K562 (cell line): ENCODE results near the gene PPM1H. TPM values are rescaled to one million over a fixed set of nuclear protein-coding genes. Genes with fewer than 3 reads are reported as not detected.

Source experiments
- ATAC-seq: fragments of 200-7000 bp; cut with Tn5 transposase; 3 replicates; pipeline ENCODE4 v1.9.1; 2020; ENCODE audit warnings: moderate library complexity
- BruUV-seq: library from RNA; stranded (reverse); fragments of 400-500 nt; replicated peaks from 2 replicates; lab custom pipeline; 2021; lab: Mats Ljungman, UMichigan
- CTCF ChIA-PET: fragments of 300-600 bp; formaldehyde crosslinking; extraction: SDS; loops from one replicate; lab custom pipeline; 2021; ENCODE audit warnings: low intra/inter-chr PET ratio; lab: Yijun Ruan, JAX
- POLR2A ChIA-PET: fragments of 300-600, 350-650 bp; sonication (Branson Sonifier 250); formaldehyde crosslinking; extraction: SDS; loops from one replicate; lab custom pipeline; 2021; ENCODE audit warnings: antibody characterized with exemption, inconsistent platforms; lab: Yijun Ruan, JAX
- DNase-seq, 4 experiments: peaks; one replicate each; pipeline versions ENCODE4 v3.0.0 to v3.0.0-alpha.2; 2011 to 2018; ENCODE audit warnings: low spot score in 3 of 4, mixed read lengths in 3 of 4; ENCODE audit errors: extremely low read depth in 1 of 4
- FAIRE-seq: peaks from 2 replicates; lab custom pipeline; 2011; peaks lifted over from hg19 to GRCh38; lab: Jason Lieb, UNC
- H2AFZ ChIP-seq: 2 replicates; pipeline ENCODE4 v1.6.0; 2011; ENCODE audit warnings: low read depth, low read length, control low read depth, inconsistent platforms
- H3K27ac ChIP-seq: fragments of 200-600 bp; 3 replicates; pipeline ENCODE4 v1.8.0; 2011; ENCODE audit warnings: low read depth, mild to moderate bottlenecking, control low read depth, inconsistent platforms, low read length, moderate library complexity, mixed read lengths; ENCODE audit errors: extremely low read depth
- H3K27me3 ChIP-seq, 2 experiments: fragments of 300-600 bp in 1 of 2; 2 replicates in 1 of 2; 3 replicates in 1 of 2; pipeline versions ENCODE4 v1.6.0 to v1.8.0; 2011; ENCODE audit warnings: inconsistent platforms in 2 of 2, low read length in 2 of 2, mild to moderate bottlenecking in 1 of 2, mixed read lengths in 1 of 2, moderate library complexity in 1 of 2; ENCODE audit not compliant: control insufficient read depth in 2 of 2, insufficient read depth in 2 of 2
- H3K36me3 ChIP-seq: fragments of 300-600 bp; 3 replicates; pipeline ENCODE4 v1.8.0; 2011; ENCODE audit warnings: mild to moderate bottlenecking, low read length, inconsistent platforms; ENCODE audit not compliant: control insufficient read depth, insufficient read depth
- H3K4me1 ChIP-seq, 2 experiments: fragments of 200-600 bp in 1 of 2; replicated peaks in 1 of 2; 2 replicates in 1 of 2; 3 replicates in 1 of 2; pipeline versions ENCODE4 v1.5.1 to v1.8.0; 2011; ENCODE audit warnings: inconsistent platforms in 2 of 2, low read length in 2 of 2, mild to moderate bottlenecking in 1 of 2, mixed read lengths in 1 of 2, moderate library complexity in 1 of 2; ENCODE audit not compliant: control insufficient read depth in 2 of 2, insufficient read depth in 2 of 2
- H3K4me2 ChIP-seq: 2 replicates; pipeline ENCODE4 v1.6.1; 2011; ENCODE audit warnings: low read length, control low read depth, inconsistent platforms, mixed read lengths; ENCODE audit not compliant: insufficient read depth
- H3K4me3 ChIP-seq: fragments of 200-600 bp; sonication (generic), shearing (Covaris generic); 2 replicates; pipeline ENCODE4 v1.5.1; 2016; ENCODE audit warnings: control low read depth, inconsistent platforms
- H3K79me2 ChIP-seq: fragments of 200-600 bp; 3 replicates; pipeline ENCODE4 v1.8.0; 2011; ENCODE audit warnings: low read length, inconsistent platforms; ENCODE audit not compliant: control insufficient read depth, insufficient read depth
- H3K9ac ChIP-seq, 2 experiments: 2 replicates each; pipeline versions ENCODE4 v1.6.0 to v1.6.1; 2011; ENCODE audit warnings: low read depth in 2 of 2, low read length in 2 of 2, control low read depth in 1 of 2, inconsistent platforms in 1 of 2, mild to moderate bottlenecking in 1 of 2, mixed read lengths in 1 of 2; ENCODE audit not compliant: insufficient read depth in 1 of 2
- H3K9me1 ChIP-seq: one replicate; pipeline ENCODE4 v1.6.0; 2011; ENCODE audit warnings: inconsistent platforms, mild to moderate bottlenecking, low read length, moderate library complexity; ENCODE audit not compliant: control insufficient read depth, insufficient read depth
- H3K9me3 ChIP-seq: replicated peaks from 2 replicates; pipeline ENCODE4 v1.5.1; 2011; ENCODE audit warnings: low read depth, low read length, inconsistent platforms; ENCODE audit not compliant: control insufficient read depth, insufficient read depth
- H4K20me1 ChIP-seq: replicated peaks from 2 replicates; pipeline ENCODE4 v1.6.1; 2011; ENCODE audit warnings: low read length, inconsistent platforms, mixed read lengths; ENCODE audit not compliant: control insufficient read depth, insufficient read depth
- CHAMP1 ChIP-seq: fragments of 450-650 bp; IDR thresholded peaks from 2 replicates; pipeline ENCODE4 v1.6.1; 2016; ENCODE audit warnings: mild to moderate bottlenecking
- CHCHD3 ChIP-seq: fragments of 250-450 bp; sonication (Bioruptor Pico); IDR thresholded peaks from 2 replicates; pipeline ENCODE4 v2.1.2; 2022; ENCODE audit warnings: mild to moderate bottlenecking
- EZH2 ChIP-seq: IDR thresholded peaks from 2 replicates; pipeline ENCODE4 v1.6.1; 2012; ENCODE audit warnings: low read depth, mild to moderate bottlenecking, inconsistent platforms, low read length, borderline replicate concordance
- HMBOX1 ChIP-seq: sonication (generic); IDR thresholded peaks from 2 replicates; pipeline ENCODE4 v1.6.1; 2016
- IRF9 ChIP-seq: fragments of 450-650 bp; IDR thresholded peaks from 2 replicates; pipeline ENCODE4 v1.6.1; 2016; ENCODE audit warnings: missing biosample characterization, missing genetic modification characterization
- SMARCA4 ChIP-seq: fragments of 450-650 bp; IDR thresholded peaks from 2 replicates; pipeline ENCODE4 v1.6.1; 2016
- SRSF1 ChIP-seq: fragments of 200-400 bp; formaldehyde crosslinking; IDR thresholded peaks from 2 replicates; pipeline ENCODE4 v1.6.1; 2017; ENCODE audit warnings: mild to moderate bottlenecking, low read depth, low read length, moderate library complexity
- WGBS: fragments of 100-300 bp; shearing (Covaris generic); methylation state at CpG from one replicate; pipeline ENCODE4 v1.1.6; 2016; ENCODE audit warnings: low coverage, mixed read lengths; ENCODE audit not compliant: insufficient coverage; ENCODE audit errors: missing lambda C conversion rate; 5-methylcytosine and 5-hydroxymethylcytosine counted together
- in situ Hi-C: fragments of 300-500 bp; cut with MboI; formaldehyde crosslinking; loops from 4 replicates; pipeline ENCODE4 v1.15.0; 2018; ENCODE audit warnings: inconsistent platforms, mixed read lengths
- intact Hi-C: fragments of 100-400 bp; cut with micrococcal nuclease; formaldehyde crosslinking; loops from 2 replicates; pipeline ENCODE4 v1.14.2; 2022
- polyA plus RNA-seq, 8 experiments: library from polyadenylated mRNA; depleted of rRNA in 4 of 8; stranded (reverse) in 5 of 8; unstranded in 3 of 8; fragments of >200 nt; fragmentation: Nextera tagmentation in 2 of 8; fragmentation: Illumina TruSeq in 1 of 8; extraction: Ambion mirVana in 2 of 8; extraction: Trizol in 1 of 8; gene quantifications; 2 replicates each; pipeline versions ENCODE4 v1.2.1 to v1.2.3, GENCODE V29; 2011 to 2014; ENCODE audit warnings: inconsistent platforms in 1 of 8, missing spikeins in 1 of 8
- total RNA-seq, 7 experiments: library from RNA; depleted of rRNA in 6 of 7; stranded (reverse); fragments of >200 nt in 6 of 7; fragmentation: Illumina TruSeq in 2 of 7; extraction: Trizol in 2 of 7; gene quantifications; 2 replicates each; pipeline versions ENCODE4 v1.2.1 to v1.2.3, GENCODE V29; 2011 to 2021; ENCODE audit warnings: low replicate concordance in 1 of 7

The PPM1H gene
- total and polyA plus RNA-seq, 9 of the 15 experiments (the other 6 are each of a cell fraction or from before 2014, with no cell fraction given) = 5.3 to 29.3 (median 11.3) TPM

- no TSS peak for BruUV-seq
- CTCF ChIA-PET = no interaction called here
- Histone ChIP-seq H2AFZ (no peak overlapping the region), H3K9me3 (no peaks in the 10 kb centered on the region), H3K9ac (no peak overlapping the region), H3K4me1 (peaks cover 0 to 3% of the 10 kb centered on the region in 2 experiments; a peak in 3 of 5 replicates), H3K4me3 (no peak overlapping the region), H3K36me3 (no peaks in the 10 kb centered on the region), H3K9me1 (no peaks in the 10 kb centered on the region), H3K4me2 (no peak overlapping the region), H3K27ac (no peak overlapping the region), H4K20me1 (no peaks in the 10 kb centered on the region), H3K27me3 (no peaks in the 10 kb centered on the region; a peak in 1 of 5 replicates), H3K79me2 (no peaks in the 10 kb centered on the region)
- POLR2A ChIA-PET = no interaction called here
- in situ Hi-C loops (no loop called here), intact Hi-C loops (no loop called here)
- no peak for TF ChIP-seq EZH2
- TF ChIP-seq CHAMP1 = no peak
- no peak for TF ChIP-seq CHCHD3 (CRISPR knock-in tag)
- TF ChIP-seq HMBOX1 = no peak
- no peak for TF ChIP-seq IRF9 (tag)
- TF ChIP-seq SRSF1 = no peak
- no peak for TF ChIP-seq SMARCA4
- ATAC-seq (no peak), DNase-seq (no peak), FAIRE-seq (no peak)
- 0% methylated on average over 1 of the region's 1 CpG for WGBS
Observed at GRCh38 chr12:62725781-62726180, 209.2 kb downstream of the PPM1H start.
